Spleen (tissue), 11 donors: ENCODE data around the gene OR2AP1. TPM values are rescaled to one million over a fixed set of nuclear protein-coding genes. Genes with fewer than 3 reads are reported as not detected.

Experiments used
- DNase-seq: peaks from one replicate; pipeline ENCODE4 v3.0.0-alpha.2; 2020
- H3K27ac ChIP-seq, 8 donors: fragments of 200-600 bp; sonication (generic) in 7 of 8; 1 replicate in 4 of 8; 2 replicates in 4 of 8; pipeline versions ENCODE4 v1.5.0 to v1.8.0; 2016 to 2021; ENCODE audit warnings: inconsistent platforms in 4 of 8, mild to moderate bottlenecking in 4 of 8, moderate library complexity in 1 of 8
- H3K27me3 ChIP-seq, 7 donors: fragments of 200-600 bp; sonication (generic) in 6 of 7; replicated peaks in 1 of 7; 1 replicate in 4 of 7; 2 replicates in 3 of 7; pipeline versions ENCODE4 v1.5.0 to v1.8.0; 2016 to 2021; ENCODE audit warnings: inconsistent platforms in 3 of 7, mild to moderate bottlenecking in 1 of 7
- H3K36me3 ChIP-seq, 6 donors: fragments of 200-600 bp; sonication (generic) in 5 of 6; 1 replicate in 4 of 6; 2 replicates in 2 of 6; pipeline versions ENCODE4 v1.5.0 to v1.8.0; 2016 to 2021; ENCODE audit warnings: inconsistent platforms in 2 of 6
- H3K4me1 ChIP-seq, 6 donors: fragments of 200-600 bp; sonication (generic) in 5 of 6; 1 replicate in 3 of 6; 2 replicates in 3 of 6; pipeline versions ENCODE4 v1.5.0 to v1.8.0; 2016 to 2021; ENCODE audit warnings: inconsistent platforms in 3 of 6
- H3K4me3 ChIP-seq, 8 donors: fragments of 200-600 bp; sonication (generic) in 7 of 8; 1 replicate in 4 of 8; 2 replicates in 4 of 8; pipeline versions ENCODE4 v1.5.0 to v1.8.0; 2016 to 2021; ENCODE audit warnings: inconsistent platforms in 4 of 8, mild to moderate bottlenecking in 4 of 8, moderate library complexity in 2 of 8
- H3K9me3 ChIP-seq, 8 donors: fragments of 200-600 bp; sonication (generic) in 7 of 8; 1 replicate in 4 of 8; 2 replicates in 4 of 8; pipeline versions ENCODE4 v1.5.0 to v1.8.0; 2016 to 2021; ENCODE audit warnings: inconsistent platforms in 4 of 8
- POLR2A ChIP-seq, 3 donors: fragments of 450-650 bp; IDR thresholded peaks; one replicate each; pipeline ENCODE4 v1.5.1; 2017; ENCODE audit warnings: antibody characterized with exemption in 3 of 3, mild to moderate bottlenecking in 1 of 3
- POLR2AphosphoS5 ChIP-seq, 3 donors: sonication (generic); formaldehyde crosslinking; IDR thresholded peaks; one replicate each; pipeline ENCODE4 v1.5.1; 2017; ENCODE audit warnings: antibody characterized with exemption in 3 of 3
- WGBS, 5 donors: extraction: QIAGEN DNeasy Blood & Tissue Kit in 3 of 5; methylation state at CpG; one replicate each; pipeline versions ENCODE4 v1.1.5 to v1.1.7; 2013 to 2018; 5-methylcytosine and 5-hydroxymethylcytosine counted together
- intact Hi-C: fragments of 100-400 bp; cut with DNase I; formaldehyde crosslinking; loops from one replicate; pipeline ENCODE4 v1.15.0; 2023; ENCODE audit warnings: low total_unique reads
- polyA plus RNA-seq, 3 donors: library from polyadenylated mRNA; stranded (reverse); fragments of 200-250 nt; gene quantifications; one replicate each; pipeline ENCODE4 v1.2.1, GENCODE V29; 2013
- total RNA-seq, 7 donors: library from RNA; depleted of rRNA in 3 of 7; stranded (reverse); fragments of >200 nt in 3 of 7; fragmentation: NEBNext Ultra II Directional in 4 of 7; extraction: Animal tissue kit (Norgen Biotek cat#: 25700) in 4 of 7; gene quantifications; one replicate each; pipeline versions ENCODE4 v1.1.0 to v1.2.1, GENCODE V29; 2016 to 2021
- TF ChIP-seq, protein P1 (sequence below), 11 experiments: fragments of 200-600 bp in 7 of 11; fragments of 450-650 bp in 4 of 11; sonication (generic) in 4 of 11; IDR thresholded peaks in 8 of 11; conservative IDR thresholded peaks in 3 of 11; 1 replicate in 7 of 11; 2 replicates in 4 of 11; pipeline versions ENCODE4 v1.4.0 to v1.8.0; 2016 to 2021; ENCODE audit warnings: antibody characterized with exemption in 11 of 11, inconsistent platforms in 4 of 11, mild to moderate bottlenecking in 1 of 11
- donor health status: healthy with polysubstance abuse.
- donor health status: DM: no; HTN: no; CAD: no; lungs with moderate emphysema.
- donor health status: DM: no; HTN: no; CAD: no.
- donor health status: Bipolar disorder and iron deficiency.
- donor health status: healthy.
- donor health status: DM: no; HTN: no; CAD: no.
- donor health status: DM: yes; HTN: yes; CAD: no.

OR2AP1 gene
- total and polyA plus RNA-seq, 10 donors: not detected

DNA sequence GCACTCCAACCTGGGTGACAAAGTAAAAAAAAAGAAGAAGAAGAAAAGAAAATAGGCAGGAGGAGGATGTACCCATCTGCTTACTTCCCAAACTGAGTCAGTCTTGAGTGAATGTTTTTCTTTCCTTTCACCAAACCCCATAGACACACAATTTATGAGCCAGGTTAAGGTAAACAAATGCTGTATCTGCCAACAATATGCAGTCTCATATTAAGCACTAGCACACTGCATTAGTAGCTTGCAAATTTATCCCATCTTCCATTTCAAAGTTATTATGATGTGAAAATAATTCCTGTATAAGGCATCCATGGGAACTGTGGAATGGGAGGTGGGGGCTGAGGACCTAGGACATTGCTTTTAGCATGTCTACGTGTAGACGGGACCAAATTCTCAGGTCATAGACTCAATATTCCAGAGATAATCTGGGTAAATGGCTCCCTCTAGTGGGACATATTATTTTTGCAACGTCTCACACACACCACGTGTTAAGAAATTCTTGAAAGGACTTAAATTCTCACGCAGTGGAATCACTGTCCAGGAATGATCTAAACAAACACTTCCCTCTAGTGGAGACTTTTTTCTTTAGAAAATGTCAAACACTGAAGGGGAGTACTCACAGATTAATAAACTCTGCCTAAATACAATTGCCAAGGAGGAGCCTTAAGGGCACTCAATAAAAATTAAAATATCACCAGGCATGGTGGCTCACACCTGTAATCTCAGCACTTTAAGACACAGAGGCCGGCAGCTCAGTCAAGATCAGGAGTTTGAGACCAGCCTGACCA lies 47.3 kb downstream of the OR2AP1 start:
- Histone ChIP-seq H3K27ac (peak overlapping the region in 1 of 8 donors; percentile 19), H3K4me3 (no peak overlapping the region), H3K4me1 (peaks cover 0 to 10% (median 7%) of the 10 kb centered on the region in 6 donors), H3K27me3 (peaks cover 0 to 21% (median 0%) of the 10 kb centered on the region in 7 donors), H3K9me3 (peaks cover 0 to 30% (median 28%) of the 10 kb centered on the region in 8 donors), H3K36me3 (no peaks in the 10 kb centered on the region)
- DNase-seq: no peak
- 5 to 12% (median 6%) methylated on average over 6 of the region's 6 CpGs for WGBS, 5 donors
- intact Hi-C loops: loop anchor here (5.0 kb wide), 1 partner anchor 432 kb away; no protein-coding TSS in a partner anchor
- TF ChIP-seq, protein P1, sequence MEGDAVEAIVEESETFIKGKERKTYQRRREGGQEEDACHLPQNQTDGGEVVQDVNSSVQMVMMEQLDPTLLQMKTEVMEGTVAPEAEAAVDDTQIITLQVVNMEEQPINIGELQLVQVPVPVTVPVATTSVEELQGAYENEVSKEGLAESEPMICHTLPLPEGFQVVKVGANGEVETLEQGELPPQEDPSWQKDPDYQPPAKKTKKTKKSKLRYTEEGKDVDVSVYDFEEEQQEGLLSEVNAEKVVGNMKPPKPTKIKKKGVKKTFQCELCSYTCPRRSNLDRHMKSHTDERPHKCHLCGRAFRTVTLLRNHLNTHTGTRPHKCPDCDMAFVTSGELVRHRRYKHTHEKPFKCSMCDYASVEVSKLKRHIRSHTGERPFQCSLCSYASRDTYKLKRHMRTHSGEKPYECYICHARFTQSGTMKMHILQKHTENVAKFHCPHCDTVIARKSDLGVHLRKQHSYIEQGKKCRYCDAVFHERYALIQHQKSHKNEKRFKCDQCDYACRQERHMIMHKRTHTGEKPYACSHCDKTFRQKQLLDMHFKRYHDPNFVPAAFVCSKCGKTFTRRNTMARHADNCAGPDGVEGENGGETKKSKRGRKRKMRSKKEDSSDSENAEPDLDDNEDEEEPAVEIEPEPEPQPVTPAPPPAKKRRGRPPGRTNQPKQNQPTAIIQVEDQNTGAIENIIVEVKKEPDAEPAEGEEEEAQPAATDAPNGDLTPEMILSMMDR (IDR thresholded peaks at IDR 0.05 in 8 of 11, conservative IDR thresholded peaks at IDR 0.05 in 3 of 11): peak; percentile 57 to 94 (median 83)
- TF ChIP-seq POLR2AphosphoS5 (IDR thresholded peaks at IDR 0.05) (no peak), POLR2A (IDR thresholded peaks at IDR 0.05) (no peak)

GRCh38 chr12:55624056-55624455 lies 51.8 kb downstream of the OR2AP1 start:
- no peaks in the 10 kb centered on the region for H3K36me3 ChIP-seq
- intact Hi-C loops: no loop called here
- DNase-seq: no peak
- H3K4me1 ChIP-seq: peaks cover 0 to 9% (median 7%) of the 10 kb centered on the region in 6 donors
- H3K9me3 ChIP-seq: no peaks in the 10 kb centered on the region
- TF ChIP-seq POLR2A (IDR thresholded peaks at IDR 0.05) (no peak), POLR2AphosphoS5 (IDR thresholded peaks at IDR 0.05) (no peak)
- TF ChIP-seq, protein P1 (IDR thresholded peaks at IDR 0.05 in 8 of 11, conservative IDR thresholded peaks at IDR 0.05 in 3 of 11): no peak
- H3K27ac ChIP-seq: no peak overlapping the region
- peaks cover 0 to 13% (median 0%) of the 10 kb centered on the region in 7 donors for H3K27me3 ChIP-seq
- H3K4me3 ChIP-seq: no peak overlapping the region

Other genes starting within 250 kb of the OR2AP1 start
- not detected for gene OR6C3, start 241.7 kb upstream of the OR2AP1 start, total RNA-seq
- not detected for gene OR6C3, start 241.7 kb upstream of the OR2AP1 start, polyA plus RNA-seq
- gene OR6C75, start 209.5 kb upstream of the OR2AP1 start, total RNA-seq: not detected
- not detected for gene OR6C75, start 209.5 kb upstream of the OR2AP1 start, polyA plus RNA-seq
- gene OR6C65, start 171.9 kb upstream of the OR2AP1 start, total RNA-seq: not detected
- gene OR6C65, start 171.9 kb upstream of the OR2AP1 start, polyA plus RNA-seq: not detected
- gene OR6C76, start 146.2 kb upstream of the OR2AP1 start, total RNA-seq: not detected
- not detected for gene OR6C76, start 146.2 kb upstream of the OR2AP1 start, polyA plus RNA-seq
- gene OR6C2, start 128.4 kb upstream of the OR2AP1 start, total RNA-seq: not detected
- not detected for gene OR6C2, start 128.4 kb upstream of the OR2AP1 start, polyA plus RNA-seq
- gene OR6C70, start 102.3 kb upstream of the OR2AP1 start, total RNA-seq: not detected
- gene OR6C70, start 102.3 kb upstream of the OR2AP1 start, polyA plus RNA-seq: not detected
- not detected for gene OR6C68, start 80.1 kb upstream of the OR2AP1 start, total RNA-seq
- not detected for gene OR6C68, start 80.1 kb upstream of the OR2AP1 start, polyA plus RNA-seq
- gene OR6C4, start 22.9 kb upstream of the OR2AP1 start, total RNA-seq: not detected
- gene OR6C4, start 22.9 kb upstream of the OR2AP1 start, polyA plus RNA-seq: not detected
- gene OR10P1, start 64.4 kb downstream of the OR2AP1 start, total RNA-seq: not detected
- not detected for gene OR10P1, start 64.4 kb downstream of the OR2AP1 start, polyA plus RNA-seq
- gene ITGA7, start 135.4 kb downstream of the OR2AP1 start, total RNA-seq: 10 to 100 TPM; 13.8 to 93.2 (median 24.7) TPM
- gene ITGA7, start 135.4 kb downstream of the OR2AP1 start, polyA plus RNA-seq: 10 to 100 TPM in 1 of 3 donors, 1 to 10 TPM in 2; 4.4 to 18.0 (median 8.6) TPM
- gene BLOC1S1, start 143.6 kb downstream of the OR2AP1 start, total RNA-seq: 100 to 1,000 TPM; 113 to 228 (median 141) TPM
- 100 to 1,000 TPM; 278 to 304 (median 282) TPM for gene BLOC1S1, start 143.6 kb downstream of the OR2AP1 start, polyA plus RNA-seq
- 10 to 100 TPM in 5 of 7 donors, 1 to 10 TPM in 2; 7.4 to 17.4 (median 15.5) TPM for gene RDH5, start 147.9 kb downstream of the OR2AP1 start, total RNA-seq
- 10 to 100 TPM in 1 of 3 donors, 1 to 10 TPM in 2; 4.7 to 12.1 (median 9.9) TPM for gene RDH5, start 147.9 kb downstream of the OR2AP1 start, polyA plus RNA-seq
- gene CD63, start 156.5 kb downstream of the OR2AP1 start, total RNA-seq: 100 to 1,000 TPM; 440 to 750 (median 627) TPM
- 100 to 1,000 TPM; 395 to 693 (median 509) TPM for gene CD63, start 156.5 kb downstream of the OR2AP1 start, polyA plus RNA-seq
- gene GDF11, start 170.7 kb downstream of the OR2AP1 start, total RNA-seq: 10 to 100 TPM in 5 of 7 donors, 1 to 10 TPM in 2; 6.1 to 14.5 (median 10.7) TPM
- gene GDF11, start 170.7 kb downstream of the OR2AP1 start, polyA plus RNA-seq: 1 to 10 TPM; 3.5 to 5.5 (median 4.0) TPM
- 10 to 100 TPM; 40.0 to 74.1 (median 46.3) TPM for gene SARNP, start 245.3 kb downstream of the OR2AP1 start, total RNA-seq
- gene SARNP, start 245.3 kb downstream of the OR2AP1 start, polyA plus RNA-seq: 10 to 100 TPM; 72.4 to 97.6 (median 78.4) TPM
- gene ORMDL2, start 245.6 kb downstream of the OR2AP1 start, total RNA-seq: 10 to 100 TPM; 18.8 to 34.6 (median 27.9) TPM
- gene ORMDL2, start 245.6 kb downstream of the OR2AP1 start, polyA plus RNA-seq: 10 to 100 TPM; 21.7 to 28.9 (median 28.1) TPM